Heart left ventricle (tissue), 16 donors: Measurements from ENCODE around the gene LY6G5B. TPM values are rescaled to one million over a fixed set of nuclear protein-coding genes. Genes with fewer than 3 reads are reported as not detected.

Source experiments
- ATAC-seq, 4 donors: fragments of 200-7000 bp; cut with Tn5 transposase; one replicate each; pipeline ENCODE4 v1.9.1; 2020 to 2022; ENCODE audit warnings: moderate library complexity in 4 of 4, mild to moderate bottlenecking in 3 of 4, moderate number of reproducible peaks in 1 of 4
- DNase-seq, 5 donors: peaks; one replicate each; pipeline ENCODE4 v3.0.0-alpha.2; 2020
- H3K27ac ChIP-seq, 12 donors: fragments of 200-600 bp; sonication (generic) in 4 of 12; one replicate each; pipeline versions ENCODE4 v1.5.0 to v1.8.0; 2016 to 2022; ENCODE audit warnings: mild to moderate bottlenecking in 2 of 12
- H3K27me3 ChIP-seq, 9 donors: fragments of 200-600 bp; sonication (generic) in 2 of 9; one replicate each; pipeline versions ENCODE4 v1.5.1 to v1.8.0; 2016 to 2022; ENCODE audit warnings: mild to moderate bottlenecking in 3 of 9
- H3K36me3 ChIP-seq, 9 donors: fragments of 200-600 bp; sonication (generic) in 2 of 9; one replicate each; pipeline versions ENCODE4 v1.5.0 to v1.8.0; 2018 to 2022; ENCODE audit warnings: mild to moderate bottlenecking in 2 of 9
- H3K4me1 ChIP-seq, 12 donors: fragments of 200-600 bp; sonication (generic) in 4 of 12; one replicate each; pipeline versions ENCODE4 v1.5.0 to v1.8.0; 2016 to 2022; ENCODE audit warnings: mild to moderate bottlenecking in 3 of 12
- H3K4me3 ChIP-seq, 12 donors: fragments of 200-600 bp; sonication (generic) in 4 of 12; one replicate each; pipeline versions ENCODE4 v1.5.0 to v1.8.0; 2017 to 2022; ENCODE audit warnings: mild to moderate bottlenecking in 9 of 12, moderate library complexity in 4 of 12
- H3K9me3 ChIP-seq, 12 donors: fragments of 200-600 bp; sonication (generic) in 4 of 12; one replicate each; pipeline versions ENCODE4 v1.5.0 to v1.8.0; 2016 to 2022; ENCODE audit warnings: mild to moderate bottlenecking in 1 of 12
- CTCF ChIP-seq, 12 donors: fragments of 200-600 bp; sonication (generic) in 4 of 12; IDR thresholded peaks; one replicate each; pipeline versions ENCODE4 v1.5.0 to v1.8.0; 2018 to 2022; ENCODE audit warnings: antibody characterized with exemption in 12 of 12, mild to moderate bottlenecking in 5 of 12
- POLR2A ChIP-seq, 2 donors: fragments of 450-650 bp; IDR thresholded peaks; one replicate each; pipeline ENCODE4 v1.6.1; 2017; ENCODE audit warnings: antibody characterized with exemption in 2 of 2, mild to moderate bottlenecking in 2 of 2, moderate library complexity in 2 of 2
- WGBS, 4 donors: extraction: QIAGEN DNeasy Blood & Tissue Kit in 2 of 4; methylation state at CpG; one replicate each; pipeline versions ENCODE4 v1.1.5 to v1.1.7; 2013 to 2018; 5-methylcytosine and 5-hydroxymethylcytosine counted together
- intact Hi-C, 10 donors: fragments of 100-400 bp; cut with DNase I; formaldehyde crosslinking; loops; one replicate each; pipeline versions ENCODE4 v1.11.1 to v1.14.2; 2022
- polyA plus RNA-seq, 2 donors: library from polyadenylated mRNA; stranded (reverse); fragments of 200-250 nt; gene quantifications; one replicate each; pipeline ENCODE4 v1.2.3, GENCODE V29; 2013
- total RNA-seq, 9 donors: library from RNA; depleted of rRNA in 2 of 9; stranded (reverse); fragments of >200 nt in 2 of 9; fragmentation: NEBNext Ultra II Directional in 3 of 9; extraction: Animal tissue kit (Norgen Biotek cat#: 25700) in 3 of 9; gene quantifications; one replicate each; pipeline versions ENCODE4 v1.1.0 to v1.2.4, GENCODE V29; 2016 to 2023
- donor health status: ischemic (EF 13 %, LVEDD 7.1; RV severe dilation, severe dysfunction).
- donor health status: healthy with polysubstance abuse.
- donor health status: DM: no; HTN: yes; CAD: no.
- donor health status: DM: no; HTN: no; CAD: no.
- donor health status: ischemic (EF 25% LVEDD 6.9; RV normal size, moderate dysfunction).
- donor health status: ischemic (EF 25% LVEDD 5.7; RV mildly dilated, moderate dysfunction).
- donor health status: healthy.
- donor health status: DM: yes; HTN: yes; CAD: no.
- donor health status: ischemic (EF 35%, LVEDD 5.7; RV mildly dilated, moderate dysfunction).
- donor health status: nonischemic (EF 11% LVEDD 7.7; RV severe dilation, severe dysfunction).
- donor health status: DM: yes; HTN: yes; CAD: no.
- donor health status: PGD.
- donor health status: ischemic (EF 29% LVEDD 5.4; RV normal size, mild dysfunction).
- donor health status: nonischemic (EF 23%, LVEDD 6.1; RV moderate dilation, normal function).

LY6G5B gene
- total and polyA plus RNA-seq, 11 donors: 1.4 to 12.0 (median 4.6) TPM

- H3K27ac ChIP-seq: peak within 1 kb of the TSS in 1 of 12 donors; percentile 51
- TF ChIP-seq CTCF (IDR thresholded peaks at IDR 0.05): no peak
- no peak for TF ChIP-seq POLR2A (IDR thresholded peaks at IDR 0.05)
- peaks cover 0 to 11% (median 0%) of the 10 kb centered on the region in 12 donors for H3K4me1 ChIP-seq
- whole genome bisulfite sequencing, 4 donors: 72 to 81% (median 80%) methylated on average over 16 of the region's 16 CpGs
- intact Hi-C loops: no loop called here
- no peaks in the 10 kb centered on the region for H3K27me3 ChIP-seq
- H3K9me3 ChIP-seq: no peaks in the 10 kb centered on the region
- H3K36me3 ChIP-seq: no peaks in the 10 kb centered on the region
- DNase-seq (peak in 1 of 5 donors; percentile 6), ATAC-seq (no peak)
- no peak within 1 kb of the TSS for H3K4me3 ChIP-seq
Observed at GRCh38 chr6:31715022-31715958, 45.5 kb downstream of the LY6G5B start, which contains the start of gene LY6G6D. Gene LY6G6D, plus strand, starts transcription at chr6:31715348. Its CDS starts 8 bp downstream, at chr6:31715356.

GRCh38 chr6:31717499-31718222 lies 47.9 kb downstream of the LY6G5B start:
- Histone ChIP-seq H3K36me3 (no peaks in the 10 kb centered on the region), H3K27ac (no peak overlapping the region), H3K4me1 (no peaks in the 10 kb centered on the region), H3K9me3 (no peaks in the 10 kb centered on the region), H3K4me3 (no peak overlapping the region), H3K27me3 (no peaks in the 10 kb centered on the region)
- DNase-seq (no peak), ATAC-seq (no peak)
- intact Hi-C loops: no loop called here
- TF ChIP-seq POLR2A (IDR thresholded peaks at IDR 0.05) (no peak), CTCF (IDR thresholded peaks at IDR 0.05) (no peak)
- WGBS, 4 donors: 61 to 75% (median 68%) methylated on average over 10 of the region's 10 CpGs

DNA sequence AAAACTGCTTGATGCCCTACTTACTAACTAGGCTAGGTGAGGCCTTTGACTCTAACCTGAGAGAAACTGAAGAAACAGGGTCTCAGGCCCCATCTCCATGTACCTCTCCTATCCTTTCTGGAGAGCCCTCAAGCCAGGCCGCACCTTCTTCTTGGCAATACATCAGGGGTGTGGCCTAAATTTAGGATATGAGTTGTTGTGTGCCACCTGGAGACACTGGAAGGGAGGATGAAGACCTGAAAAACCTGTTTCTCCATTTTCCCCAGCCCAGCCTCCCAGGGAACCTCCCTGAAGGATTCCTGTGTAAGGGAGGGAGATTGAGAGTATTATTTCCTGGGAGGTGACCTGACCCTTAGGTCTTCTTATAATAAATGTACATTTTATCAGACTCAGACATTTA lies 48.5 kb downstream of the LY6G5B start:
- H3K4me3 ChIP-seq: no peak overlapping the region
- intact Hi-C loops: no loop called here
- DNase-seq (no peak), ATAC-seq (no peak)
- no peak for TF ChIP-seq CTCF (IDR thresholded peaks at IDR 0.05)
- no peak for TF ChIP-seq POLR2A (IDR thresholded peaks at IDR 0.05)
- H3K4me1 ChIP-seq: no peaks in the 10 kb centered on the region
- H3K36me3 ChIP-seq: no peaks in the 10 kb centered on the region
- WGBS, 4 donors: 86 to 92% (median 87%) methylated on average over 1 of the region's 1 CpG
- no peaks in the 10 kb centered on the region for H3K27me3 ChIP-seq
- H3K9me3 ChIP-seq: no peaks in the 10 kb centered on the region
- no peak overlapping the region for H3K27ac ChIP-seq

GRCh38 chr6:31719001-31719400 lies 49.2 kb downstream of the LY6G5B start:
- WGBS, 4 donors: 81 to 90% (median 87%) methylated on average over 6 of the region's 6 CpGs
- peak in 1 of 5 donors; percentile 9 for DNase-seq
- no peaks in the 10 kb centered on the region for H3K36me3 ChIP-seq
- TF ChIP-seq CTCF (IDR thresholded peaks at IDR 0.05) (no peak), POLR2A (IDR thresholded peaks at IDR 0.05) (no peak)
- intact Hi-C loops: no loop called here
- H3K4me1 ChIP-seq: no peaks in the 10 kb centered on the region
- H3K27me3 ChIP-seq: no peaks in the 10 kb centered on the region
- no peak overlapping the region for H3K27ac ChIP-seq
- ATAC-seq: no peak
- H3K9me3 ChIP-seq: no peaks in the 10 kb centered on the region
- H3K4me3 ChIP-seq: no peak overlapping the region
